IPS DF 4.7 (cell line): ENCODE data around the gene UTS2B.
"Not testable (repeated sequence)": the region's sequence is repeated elsewhere in the genome, so short reads cannot be mapped to it uniquely, and the experiment has no call there.

Experiments used
- DNase-seq: peaks from one replicate; pipeline ENCODE4 v3.0.0-alpha.2; 2013; ENCODE audit warnings: low spot score; ENCODE audit errors: extremely low read depth

UTS2B gene

DNA sequence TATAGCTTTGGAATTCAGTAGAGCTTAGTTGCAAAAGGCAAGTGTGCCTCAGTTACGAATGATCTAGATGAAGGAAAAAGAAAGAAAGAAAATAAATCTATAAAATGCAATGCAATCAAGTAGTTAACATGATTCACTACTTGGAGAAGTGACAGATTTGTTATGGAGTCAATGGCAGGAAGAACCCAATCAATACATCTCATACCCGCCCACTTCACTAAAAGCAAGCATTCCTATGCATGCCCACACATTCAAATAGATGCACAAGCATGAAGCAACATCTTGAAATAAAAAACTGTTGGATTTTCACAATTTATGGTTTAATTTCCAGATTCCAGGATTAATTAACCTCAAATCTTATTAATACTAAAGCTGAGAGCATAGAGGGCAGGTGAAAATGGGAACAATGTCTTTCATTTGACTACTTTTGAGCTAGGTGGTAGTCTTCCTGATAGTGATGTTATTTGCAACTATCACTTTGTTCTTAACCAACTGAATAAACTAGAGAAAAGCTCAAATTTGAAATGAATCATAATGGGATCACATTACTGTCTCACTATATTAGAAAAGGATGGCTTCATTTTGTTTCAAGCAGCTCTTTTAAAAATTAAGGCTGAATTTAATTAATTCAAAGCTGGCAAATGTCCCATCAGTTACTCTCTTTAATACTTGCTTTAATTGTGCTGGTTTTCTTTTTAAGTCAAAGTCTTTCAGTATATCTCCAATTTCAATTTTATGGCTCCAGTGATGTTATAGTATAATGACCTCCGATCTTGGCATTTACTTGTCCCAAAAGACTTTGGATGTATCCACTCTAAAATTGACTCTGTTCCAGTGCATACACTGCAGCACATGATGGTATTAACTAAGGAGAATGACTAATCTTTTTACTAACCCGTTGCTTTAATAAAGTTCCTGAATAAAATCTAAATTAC is 47.8 kb downstream of the UTS2B start:
- no peak for DNase-seq

DNA sequence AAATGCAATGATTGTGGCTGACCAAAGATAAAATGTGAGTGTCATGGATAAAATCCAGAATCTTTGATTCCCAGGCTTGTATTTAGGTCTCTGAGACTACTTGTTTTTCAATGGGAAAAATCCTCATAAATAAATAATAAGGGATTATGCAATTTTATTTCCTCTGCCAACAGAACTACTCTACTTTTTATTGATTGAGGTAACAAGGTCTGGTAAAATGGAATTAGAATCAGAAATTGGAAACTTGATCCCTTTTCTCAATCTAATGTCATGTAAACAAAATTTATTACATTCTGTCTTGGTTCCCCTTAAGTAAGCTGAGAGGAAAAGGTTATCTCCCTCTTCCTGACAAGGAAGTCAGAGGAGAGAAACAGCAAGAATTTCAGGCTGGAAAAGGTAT is 49.4 kb downstream of the UTS2B start:
- DNase-seq = no peak

DNA sequence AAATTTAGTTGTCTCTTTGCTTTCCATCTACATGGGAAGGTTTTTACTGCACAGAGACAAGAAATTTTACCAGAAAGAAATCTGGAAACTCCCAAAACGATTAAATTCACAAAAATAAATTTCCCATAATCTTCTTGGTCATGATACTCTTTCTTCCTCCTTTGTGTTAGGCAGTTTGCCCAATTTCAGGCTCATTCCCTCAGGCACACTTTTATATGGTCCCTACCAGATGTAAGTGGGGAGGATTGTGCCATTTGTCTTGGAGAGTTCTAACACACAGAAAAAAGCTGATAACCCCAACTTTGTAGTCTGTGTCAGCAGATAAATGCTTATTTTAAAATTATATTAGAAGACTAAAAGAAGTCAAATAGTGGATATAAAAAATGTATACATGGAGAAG is 50.2 kb downstream of the UTS2B start:
- no peak for DNase-seq

DNA sequence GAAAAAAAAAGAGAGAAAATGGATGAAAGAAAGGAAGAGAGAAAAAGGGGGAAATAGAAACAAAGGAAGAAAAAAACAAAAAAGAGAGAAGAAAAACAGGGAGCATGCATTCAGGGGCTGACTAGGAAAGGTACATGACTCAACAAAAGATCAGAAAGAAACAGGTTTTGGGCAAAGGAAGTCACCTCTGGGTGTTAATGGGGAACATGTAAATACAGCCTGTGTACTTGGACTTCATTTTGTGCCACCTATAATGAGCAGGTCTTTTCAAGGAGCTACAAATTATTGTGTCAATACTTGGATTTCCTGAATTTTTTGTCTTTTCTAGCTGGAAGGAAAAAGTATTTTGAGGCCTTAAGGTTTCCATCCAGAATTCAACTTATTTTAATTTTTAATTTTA is 54.6 kb downstream of the UTS2B start:
- no peak for DNase-seq

DNA sequence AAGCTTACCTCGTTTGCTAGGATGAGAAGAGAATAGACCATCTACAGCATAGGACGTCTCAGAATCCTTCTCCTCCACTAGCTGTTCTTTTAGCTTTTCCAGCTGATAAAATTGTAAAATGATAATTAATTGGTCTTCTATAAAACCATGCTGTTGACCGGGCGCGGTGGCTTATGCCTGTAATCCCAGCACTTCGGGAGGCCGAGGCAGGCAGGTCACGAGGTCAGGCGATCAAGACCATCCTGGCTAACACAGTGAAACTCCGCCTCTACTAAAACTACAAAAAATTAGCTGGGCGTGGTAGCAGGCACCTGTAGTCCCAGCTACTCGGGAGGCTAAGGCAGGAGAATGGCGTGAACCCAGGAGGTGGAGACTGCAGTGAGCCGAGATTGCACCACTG is 55.1 kb downstream of the UTS2B start:
- DNase-seq = not testable (repeated sequence)

DNA sequence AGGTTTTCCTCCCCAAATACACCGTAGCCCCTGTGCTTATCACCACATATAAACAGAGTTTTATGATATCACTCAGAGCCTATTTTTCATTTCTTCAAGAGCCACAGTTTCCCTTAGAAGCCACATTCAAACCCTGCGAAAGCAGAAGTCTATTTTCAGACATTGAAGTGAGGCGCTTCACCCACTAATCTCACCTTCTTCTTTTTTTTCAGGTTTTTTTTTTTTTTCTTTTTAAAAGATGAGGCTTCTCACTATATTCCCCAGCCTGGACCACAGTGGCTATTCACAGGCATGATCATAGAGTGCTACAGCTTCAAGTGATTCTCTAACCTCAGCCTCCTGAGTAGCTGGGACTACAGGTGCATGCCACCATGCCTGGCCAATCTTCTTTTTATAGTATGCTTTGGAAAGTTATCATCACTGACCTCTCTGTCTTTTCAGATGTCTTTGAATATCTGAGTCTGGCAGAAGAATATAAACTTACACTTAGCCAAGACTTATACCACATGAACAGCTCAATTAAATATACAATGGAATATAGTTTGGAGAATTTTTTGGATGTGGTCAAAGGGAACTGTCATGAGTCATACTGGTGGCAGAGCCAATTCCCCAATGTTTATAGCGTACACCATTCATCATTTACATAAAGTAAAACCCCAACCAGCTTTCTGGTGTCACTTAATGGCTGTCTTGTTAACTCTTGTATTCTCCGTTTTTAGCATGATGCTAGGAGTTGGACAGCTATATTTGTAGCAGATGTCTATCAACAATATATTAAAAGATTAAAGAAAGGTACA is 60.8 kb downstream of the UTS2B start:
- no peak for DNase-seq

DNA sequence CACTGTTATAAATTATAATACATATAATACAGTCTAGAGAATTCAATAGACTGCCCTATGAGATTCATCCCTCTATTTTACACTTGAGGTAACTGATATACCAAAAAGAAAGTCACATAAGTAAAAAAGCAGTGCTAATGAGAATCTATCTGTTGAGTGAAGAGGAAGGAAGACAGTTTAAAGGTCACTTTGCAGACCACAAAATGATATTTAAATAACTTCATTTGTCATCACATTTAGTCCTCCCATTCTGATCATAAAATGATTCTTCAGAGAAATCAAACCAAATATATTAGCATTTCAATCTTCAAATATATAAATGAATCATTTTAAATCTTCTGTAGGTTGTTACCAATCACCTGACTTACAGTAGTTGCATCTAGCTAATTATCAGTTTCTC is 61.6 kb downstream of the UTS2B start:
- no peak for DNase-seq

DNA sequence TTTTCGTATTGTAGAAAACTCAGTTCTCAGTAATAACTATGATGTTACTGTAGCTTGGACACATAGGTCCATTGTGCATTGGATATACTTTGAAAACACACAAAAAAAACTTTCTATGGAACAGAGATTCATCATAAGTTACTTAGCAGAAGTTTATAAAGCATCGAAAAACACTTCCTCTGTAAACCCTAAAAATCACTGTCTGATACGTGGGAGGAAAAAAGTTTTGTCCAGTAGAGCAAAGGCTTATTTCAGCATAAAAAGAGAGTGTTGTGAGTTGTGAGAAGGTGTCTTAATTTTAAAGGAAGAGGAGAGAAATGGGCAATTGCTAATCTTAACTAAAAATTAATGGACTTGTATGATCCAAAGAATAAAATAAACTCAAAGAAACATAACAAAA is 66.5 kb downstream of the UTS2B start:
- no peak for DNase-seq

DNA sequence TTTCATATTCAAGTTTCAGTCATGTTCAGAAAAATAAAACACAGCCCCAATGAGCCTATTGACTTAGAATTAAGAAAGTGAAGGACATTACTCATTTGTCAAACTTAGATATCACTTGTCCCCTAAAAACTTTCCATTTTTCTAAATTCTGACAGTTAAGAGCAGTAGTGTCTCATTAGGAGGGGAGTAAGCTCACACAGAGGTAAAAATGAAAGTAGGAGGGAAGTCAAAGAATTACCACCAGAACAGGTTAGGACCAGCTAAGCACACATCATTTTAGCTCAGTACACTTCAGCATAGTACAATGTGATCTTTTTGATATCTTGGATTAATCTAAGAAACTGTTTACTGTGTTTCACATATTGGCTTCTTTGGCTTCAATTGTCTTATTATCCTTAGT is 67.0 kb downstream of the UTS2B start:
- no peak for DNase-seq

DNA sequence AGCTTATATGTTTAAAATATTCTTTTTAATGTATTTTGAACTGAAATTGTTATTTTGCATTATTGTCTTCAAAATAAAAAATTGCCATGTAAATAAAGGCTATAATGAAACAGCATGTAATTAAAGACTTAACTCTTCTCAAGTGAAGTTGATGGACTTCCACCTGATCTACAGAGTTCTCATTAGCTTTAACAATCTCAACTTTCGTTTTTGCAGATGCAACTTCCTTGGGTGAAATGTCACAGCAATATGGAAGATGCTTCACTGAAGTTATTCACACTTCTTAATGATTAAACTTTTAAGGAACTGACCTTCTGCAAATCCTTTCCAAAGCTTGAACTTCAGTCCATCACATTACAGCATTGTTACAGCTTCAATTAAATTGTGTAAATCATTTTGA is 67.7 kb downstream of the UTS2B start:
- no peak for DNase-seq

DNA sequence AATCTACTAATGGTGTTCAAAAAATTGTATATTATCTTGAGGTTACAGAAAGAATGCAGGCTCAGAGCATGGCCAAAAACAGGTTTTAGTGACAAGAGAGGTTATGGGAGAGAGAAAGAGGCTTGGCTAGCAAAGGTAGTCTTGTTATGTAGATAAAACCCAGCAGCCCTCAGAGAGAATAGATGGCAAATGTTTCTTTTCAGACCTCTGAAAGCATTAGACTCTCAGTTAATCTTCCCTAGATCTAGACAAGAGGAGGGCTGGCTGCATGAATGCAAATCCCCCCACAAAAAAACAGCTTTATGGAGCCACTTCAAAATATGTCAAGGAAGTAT is 69.1 kb downstream of the UTS2B start:
- DNase-seq = no peak

DNA sequence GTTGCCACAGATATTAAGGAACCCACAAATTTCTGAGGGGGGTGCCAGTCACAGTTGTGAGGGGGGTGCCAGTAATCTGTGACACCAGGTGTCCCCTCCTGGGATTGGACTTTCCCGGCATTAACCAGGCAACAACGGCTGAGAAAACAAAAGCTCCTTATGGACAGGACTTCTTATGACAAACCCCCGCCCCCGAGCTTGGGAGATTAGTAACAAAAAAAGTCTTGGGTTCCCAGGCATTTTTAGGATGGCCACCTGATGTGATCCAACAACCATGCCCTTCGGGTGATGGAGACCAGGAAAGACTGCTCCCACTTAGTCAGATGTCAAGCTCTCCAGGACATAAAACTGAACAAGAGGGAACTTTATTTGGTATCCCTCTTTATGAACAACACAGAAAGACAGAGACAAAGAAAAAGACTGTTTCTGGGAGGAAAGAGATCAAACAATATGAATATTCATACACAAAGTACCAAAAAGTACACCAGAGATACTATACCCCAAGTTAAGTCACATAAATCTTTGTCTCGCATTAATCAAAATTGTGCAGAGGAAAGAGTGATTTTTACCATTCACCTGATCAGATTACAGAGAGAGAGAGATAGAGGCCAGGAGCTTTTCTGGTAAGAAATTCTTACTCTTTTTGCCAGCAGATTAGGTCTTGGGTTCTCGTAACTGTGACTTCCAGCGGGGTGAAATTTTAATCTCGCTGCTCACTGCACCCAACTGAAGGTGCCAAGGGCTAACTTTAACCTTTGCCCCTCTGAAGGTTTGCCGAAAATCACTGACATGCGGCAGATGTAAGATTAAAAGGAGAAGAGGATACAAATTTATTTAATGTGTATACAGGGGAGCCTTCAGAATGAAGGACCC is 69.7 kb downstream of the UTS2B start:
- DNase-seq = no peak

DNA sequence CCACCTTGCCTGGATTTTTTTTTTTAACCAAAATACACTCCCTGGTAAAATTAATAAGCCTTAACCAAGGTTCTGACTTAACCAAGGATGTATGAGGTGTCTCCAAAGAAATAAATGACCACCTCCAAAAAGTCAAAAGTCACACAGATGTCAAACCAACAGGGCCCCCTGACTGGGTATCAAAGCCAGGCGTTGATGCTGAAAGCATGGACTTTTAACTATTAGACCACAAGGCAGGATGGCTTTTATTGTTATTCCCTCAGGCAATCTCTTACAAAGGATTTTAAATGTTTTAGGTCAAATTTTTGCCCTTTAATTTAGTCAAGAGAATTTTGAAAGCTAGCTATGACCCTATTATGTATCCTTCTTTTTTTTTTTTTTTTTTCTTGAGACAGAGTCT is 70.8 kb downstream of the UTS2B start:
- no peak for DNase-seq

DNA sequence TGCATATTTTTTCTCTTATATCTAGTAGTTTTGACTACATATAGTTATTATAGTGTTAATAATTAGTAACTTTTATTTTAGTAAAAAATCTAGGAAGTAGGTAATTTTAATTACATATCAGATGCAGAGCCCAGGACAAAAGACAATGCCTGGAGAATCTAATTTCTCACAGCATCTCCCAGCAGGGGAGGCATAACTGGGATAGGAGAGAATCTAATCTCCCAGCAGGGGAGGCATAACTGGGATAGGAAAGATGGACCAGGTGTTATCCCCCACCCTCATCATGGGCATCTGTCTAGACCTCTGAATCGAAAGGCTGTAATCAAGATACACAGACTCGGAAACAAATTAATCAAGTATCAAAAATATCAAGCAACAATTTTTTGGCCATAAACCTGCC is 73.0 kb downstream of the UTS2B start:
- no peak for DNase-seq

DNA sequence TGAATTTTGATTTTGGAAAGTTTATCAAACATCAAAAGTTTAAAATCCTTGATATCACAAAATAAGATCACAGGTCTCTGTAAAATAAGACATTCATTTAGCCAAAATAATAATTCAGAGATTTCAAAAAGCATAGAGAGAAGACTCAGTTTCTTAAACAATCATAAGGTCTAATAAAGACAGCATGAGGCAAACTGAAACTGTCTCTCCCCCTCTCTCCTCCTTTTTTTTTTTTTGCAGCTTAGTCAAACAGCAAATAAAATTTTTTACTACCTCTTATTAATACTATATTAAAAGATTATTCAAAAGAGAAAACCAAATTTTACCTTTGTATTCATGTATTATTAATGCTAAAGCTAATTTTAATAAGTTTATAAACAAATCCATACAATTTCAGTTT is 73.9 kb downstream of the UTS2B start:
- no peak for DNase-seq

DNA sequence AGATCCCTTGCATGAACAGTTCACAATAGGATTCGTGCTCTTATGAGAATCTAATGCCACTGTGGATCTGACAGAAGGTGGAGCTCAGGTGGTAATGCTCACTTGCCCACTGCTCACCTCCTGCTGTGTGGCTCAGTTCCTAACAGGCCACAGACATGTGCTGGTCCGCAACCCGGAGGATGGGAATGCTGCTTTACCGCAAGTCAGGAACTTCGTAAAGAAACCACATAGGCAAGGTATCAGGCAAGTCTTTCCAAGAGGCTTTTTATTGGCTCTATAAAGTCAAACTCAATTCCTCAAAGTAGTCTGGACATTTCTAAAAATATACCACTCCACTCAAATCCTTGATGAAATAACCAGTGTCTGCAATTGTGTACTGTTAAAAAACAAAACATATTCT is 75.2 kb downstream of the UTS2B start:
- DNase-seq = no peak

DNA sequence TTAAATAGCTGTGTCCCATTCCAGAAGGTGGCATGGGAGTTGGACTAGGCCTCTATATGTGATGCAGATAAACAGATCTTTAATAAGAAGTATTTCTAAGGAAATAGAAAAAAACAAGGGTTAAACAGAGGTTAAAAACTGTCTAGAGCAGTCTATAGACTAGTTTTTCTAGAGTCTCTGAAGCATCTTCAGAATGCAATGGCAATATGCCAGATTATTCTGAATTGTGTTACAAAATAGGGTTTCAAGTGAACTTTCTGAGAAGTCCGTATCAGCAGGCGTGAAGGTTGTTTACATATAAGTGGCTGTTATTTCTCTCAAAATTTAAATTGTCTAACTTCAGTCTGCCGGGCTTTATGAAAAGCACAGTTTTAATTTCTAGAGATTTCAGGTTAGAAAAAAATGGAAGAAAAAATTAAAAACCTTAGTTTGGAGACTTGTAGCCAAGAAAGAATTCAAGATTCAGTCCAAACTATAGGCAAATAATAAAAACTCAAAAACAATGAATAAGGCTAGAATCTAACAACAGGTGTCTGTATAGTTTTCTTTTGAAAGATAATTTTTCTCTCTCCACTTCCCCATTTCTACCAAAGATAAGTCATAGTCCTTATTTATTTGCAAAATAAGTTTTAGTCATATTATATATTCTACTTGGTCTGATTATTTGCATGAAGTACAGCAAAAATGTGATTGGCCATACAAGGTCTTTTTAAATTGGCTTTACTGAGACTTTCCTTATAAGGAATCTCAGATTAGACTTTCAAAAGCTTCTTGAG is 76.0 kb downstream of the UTS2B start:
- DNase-seq = no peak

DNA sequence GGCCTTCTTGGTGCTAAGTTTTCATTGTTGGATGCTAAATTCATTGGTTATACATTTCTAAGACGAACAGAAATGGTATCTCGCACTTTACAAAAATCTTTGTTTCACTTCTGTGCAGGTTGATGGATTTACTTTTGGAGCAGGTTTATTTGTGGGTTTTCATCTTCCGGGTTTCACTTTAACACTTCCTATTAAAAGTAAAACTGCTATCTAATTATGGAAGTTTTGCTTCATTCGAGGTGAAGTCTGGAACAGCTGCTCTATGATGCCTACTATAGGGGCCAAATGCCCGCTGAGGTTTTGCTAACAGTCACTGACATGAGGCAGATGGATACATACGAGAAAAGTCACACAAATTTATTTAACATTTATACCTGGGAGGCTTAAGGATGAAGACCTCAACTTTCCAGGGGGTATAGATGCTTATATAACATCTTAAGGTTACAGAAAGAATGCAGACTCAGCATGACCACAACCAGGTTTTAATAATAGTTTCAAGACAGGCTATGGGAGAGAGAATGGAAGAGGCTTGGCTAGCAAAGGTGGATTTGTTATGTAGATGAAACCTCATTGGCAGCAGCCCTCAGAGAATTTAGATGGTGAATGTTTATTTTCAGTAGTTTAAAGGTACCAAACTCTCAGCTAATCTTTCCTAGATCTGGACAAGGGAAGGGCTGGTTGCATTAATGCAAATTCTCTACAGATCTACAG is 77.1 kb downstream of the UTS2B start:
- DNase-seq = no peak

DNA sequence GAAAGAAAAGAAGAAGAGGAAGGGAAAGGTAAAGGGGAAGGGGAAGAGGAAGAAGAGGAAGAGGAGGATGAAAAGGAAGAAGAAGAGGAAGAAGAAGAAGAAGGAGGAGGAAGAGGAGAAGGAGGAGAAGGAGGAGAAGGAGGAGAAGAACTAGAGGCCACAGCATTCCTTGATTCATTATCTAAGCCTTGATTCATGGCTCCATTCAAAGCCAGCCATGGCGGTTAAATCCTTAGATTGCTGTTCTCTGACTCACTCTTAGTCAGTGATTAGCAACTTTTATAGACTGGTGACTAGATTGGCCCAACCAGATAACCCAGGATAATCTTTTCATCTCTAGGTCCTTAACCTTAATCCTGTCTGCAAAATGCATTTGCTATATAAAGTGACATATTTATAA is 83.7 kb downstream of the UTS2B start:
- DNase-seq = no peak

DNA sequence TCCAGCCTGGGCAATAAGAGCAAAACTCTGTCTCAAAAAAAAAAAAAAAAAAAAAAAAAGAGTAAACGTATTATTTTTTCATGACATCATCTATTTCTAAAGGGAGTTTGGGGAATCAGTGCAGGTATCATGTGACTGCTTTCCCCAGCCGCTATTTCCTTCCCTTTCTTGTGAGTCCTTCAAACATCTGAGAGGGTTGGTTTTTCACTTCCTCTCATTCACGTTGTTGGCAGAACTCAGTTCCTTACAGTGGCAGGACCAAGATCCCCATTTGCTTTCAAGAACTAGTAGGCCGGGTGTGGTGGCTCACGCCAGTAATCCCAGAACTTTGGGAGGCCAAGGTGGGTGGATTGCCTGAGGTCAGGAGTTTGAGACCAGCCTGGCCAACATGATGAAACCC is 84.3 kb downstream of the UTS2B start:
- DNase-seq = not testable (repeated sequence)
